Stimulated activated CD8-positive, alpha-beta memory T cell treated with anti-CD3 and anti-CD28 coated beads, Interleukin-4, amount 100 ng/mL, for 1 hour (primary cell): ENCODE results near the gene MCHR1.
"Not testable (repeated sequence)": the region's sequence is repeated elsewhere in the genome, so short reads cannot be mapped to it uniquely, and the experiment has no call there.

Source experiments
- DNase-seq, 2 donors: peaks; one replicate each; pipeline ENCODE4 v3.0.0-alpha.2; 2020; ENCODE audit warnings: low read depth in 2 of 2, low spot score in 1 of 2

Gene MCHR1

DNA sequence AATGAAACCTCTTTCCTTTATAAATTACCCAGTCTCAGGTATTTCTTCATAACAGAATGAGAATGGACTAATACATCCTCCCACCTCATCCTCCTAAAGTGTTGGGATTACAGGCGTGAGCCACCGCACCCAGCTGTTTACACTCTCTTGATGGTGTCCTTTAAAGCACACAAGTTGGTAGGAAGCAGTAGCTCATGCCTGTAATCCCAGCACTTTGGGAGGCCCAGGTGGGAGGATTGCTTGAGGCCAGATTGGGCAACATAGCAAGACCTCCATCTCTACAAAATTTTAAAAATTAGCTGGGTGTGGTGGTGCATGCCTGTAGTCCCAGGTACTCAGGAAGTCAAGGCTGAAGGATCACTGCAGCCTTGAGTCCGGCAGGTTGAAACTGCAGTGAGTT is 23.3 kb upstream of the MCHR1 start:
- DNase-seq, result not testable (repeated sequence)

- DNase-seq, result not testable (repeated sequence)
Measured at GRCh38 chr22:40656651-40657050, 22.6 kb upstream of the MCHR1 start.

DNA sequence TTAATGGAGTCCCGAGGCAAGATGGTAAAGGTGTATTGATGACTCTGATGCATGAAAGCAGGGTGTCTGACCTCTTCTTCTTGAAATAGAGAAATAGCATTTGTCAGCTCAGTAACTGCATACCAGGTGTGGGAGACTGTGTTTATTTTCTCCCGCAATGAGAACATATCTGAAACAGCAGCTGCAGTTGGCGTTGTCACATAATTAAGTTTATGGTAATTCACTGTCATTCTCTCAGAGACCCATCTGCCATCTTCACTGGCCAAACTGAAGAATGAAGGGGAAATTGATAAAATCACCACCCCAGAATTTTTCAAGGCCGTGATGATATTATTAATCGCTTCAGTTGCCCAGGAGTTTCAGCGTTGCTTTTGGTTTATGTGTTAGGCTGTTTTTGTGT is 20.1 kb upstream of the MCHR1 start:
- DNase-seq, result no peak

- DNase-seq, result no peak
Measured at GRCh38 chr22:40660730-40661129, 18.6 kb upstream of the MCHR1 start.

GRCh38 chr22:40661671-40662070 is 17.6 kb upstream of the MCHR1 start:
- no peak for DNase-seq

GRCh38 chr22:40665312-40665711 is 14.0 kb upstream of the MCHR1 start:
- no peak for DNase-seq

- DNase-seq, result no peak
Measured at GRCh38 chr22:40666151-40666848, 13.0 kb upstream of the MCHR1 start.

- no peak for DNase-seq
Measured at GRCh38 chr22:40668611-40669411, 10.5 kb upstream of the MCHR1 start.

DNA sequence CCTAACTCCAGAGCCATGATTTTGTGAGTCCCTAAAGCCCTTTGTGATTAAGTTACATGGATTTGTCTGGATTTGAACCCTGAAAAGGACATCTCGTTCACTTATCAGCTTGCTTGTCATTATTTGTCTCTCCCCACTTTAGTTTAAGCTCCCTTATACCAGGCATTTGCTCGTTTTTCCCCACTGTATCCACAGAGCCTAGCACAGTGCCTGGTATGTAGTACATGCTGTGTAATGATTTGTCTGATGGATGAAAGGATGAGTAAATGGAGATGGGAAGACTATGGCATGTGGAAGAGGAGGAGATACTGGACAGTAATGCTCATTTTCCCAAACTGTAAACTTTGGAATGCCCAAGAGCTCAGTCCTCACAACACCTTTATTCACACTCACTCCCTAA is 9.2 kb upstream of the MCHR1 start:
- no peak for DNase-seq

- DNase-seq, result no peak
Measured at GRCh38 chr22:40671369-40671768, 7.9 kb upstream of the MCHR1 start.

DNA sequence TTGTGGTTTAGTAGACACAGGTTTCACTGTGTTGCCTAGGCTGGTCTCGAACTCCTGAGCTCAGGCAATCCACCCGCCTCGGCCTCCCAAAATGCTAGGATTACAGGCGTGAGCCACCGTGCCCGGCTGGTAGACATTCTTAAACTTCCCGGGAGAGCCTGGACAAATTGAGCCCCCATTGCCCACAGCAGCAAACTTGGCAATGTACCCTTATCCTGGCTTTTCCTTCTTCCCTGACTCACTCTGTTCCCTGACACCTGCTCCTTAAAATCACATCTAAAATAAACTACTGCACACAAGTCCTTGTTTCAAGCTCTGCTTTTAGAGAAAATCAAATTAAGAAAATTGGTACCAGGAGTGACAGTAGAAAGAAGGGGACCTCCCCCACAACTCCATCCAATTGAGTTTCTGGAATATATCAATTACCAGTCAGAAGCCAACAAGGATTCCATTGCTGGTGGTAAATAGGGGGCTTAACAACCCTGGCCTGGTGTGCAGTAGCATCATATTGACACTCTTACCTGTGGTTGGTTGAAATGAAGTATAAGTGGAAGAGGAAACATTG is 7.4 kb upstream of the MCHR1 start:
- DNase-seq, result no peak

- no peak for DNase-seq
Measured at GRCh38 chr22:40673017-40673416, 6.3 kb upstream of the MCHR1 start.

DNA sequence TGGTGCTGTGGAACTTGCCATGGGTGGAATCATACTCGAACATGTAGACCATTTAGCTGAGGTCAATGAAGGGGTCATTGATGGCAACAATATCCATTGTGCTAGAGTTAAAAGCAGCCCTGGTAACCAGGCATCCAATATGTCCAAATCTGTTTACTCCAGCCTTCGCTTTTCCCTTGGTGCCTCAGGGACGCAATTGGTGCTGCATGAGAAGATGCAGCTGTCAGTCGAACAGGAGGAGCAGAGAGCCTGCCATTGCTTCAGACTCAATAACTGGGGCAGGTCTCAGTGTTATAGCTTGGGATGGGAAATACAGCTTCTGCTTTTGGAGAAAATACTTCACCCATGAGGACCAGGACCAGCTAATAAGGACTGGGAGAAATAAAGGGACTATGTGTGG is 5.0 kb upstream of the MCHR1 start:
- no peak for DNase-seq

- not testable (repeated sequence) for DNase-seq
Measured at GRCh38 chr22:40676166-40676565, 3.1 kb upstream of the MCHR1 start.

DNA sequence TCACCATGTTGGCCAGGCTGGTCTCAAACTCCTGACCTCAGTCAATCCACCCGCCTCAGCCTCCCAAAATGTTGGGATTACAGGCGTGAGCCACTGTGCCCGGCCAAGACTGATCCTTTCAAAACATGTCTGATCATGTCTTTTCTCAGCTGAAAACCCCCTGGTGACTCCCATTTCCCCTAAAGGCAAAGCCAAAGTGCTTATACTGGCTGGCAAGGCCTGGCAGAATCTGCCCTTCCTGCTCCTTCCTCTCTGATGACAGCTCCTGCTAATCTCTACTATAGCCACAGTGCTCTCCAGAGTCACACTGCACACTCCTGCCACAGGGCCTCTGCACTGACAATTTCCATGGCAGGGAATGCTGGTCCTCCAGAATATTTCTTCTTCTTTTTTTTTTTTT is 2.6 kb upstream of the MCHR1 start:
- no peak for DNase-seq

- DNase-seq, result no peak
Measured at GRCh38 chr22:40678493-40679248, 613 bp upstream of the MCHR1 start.

DNA sequence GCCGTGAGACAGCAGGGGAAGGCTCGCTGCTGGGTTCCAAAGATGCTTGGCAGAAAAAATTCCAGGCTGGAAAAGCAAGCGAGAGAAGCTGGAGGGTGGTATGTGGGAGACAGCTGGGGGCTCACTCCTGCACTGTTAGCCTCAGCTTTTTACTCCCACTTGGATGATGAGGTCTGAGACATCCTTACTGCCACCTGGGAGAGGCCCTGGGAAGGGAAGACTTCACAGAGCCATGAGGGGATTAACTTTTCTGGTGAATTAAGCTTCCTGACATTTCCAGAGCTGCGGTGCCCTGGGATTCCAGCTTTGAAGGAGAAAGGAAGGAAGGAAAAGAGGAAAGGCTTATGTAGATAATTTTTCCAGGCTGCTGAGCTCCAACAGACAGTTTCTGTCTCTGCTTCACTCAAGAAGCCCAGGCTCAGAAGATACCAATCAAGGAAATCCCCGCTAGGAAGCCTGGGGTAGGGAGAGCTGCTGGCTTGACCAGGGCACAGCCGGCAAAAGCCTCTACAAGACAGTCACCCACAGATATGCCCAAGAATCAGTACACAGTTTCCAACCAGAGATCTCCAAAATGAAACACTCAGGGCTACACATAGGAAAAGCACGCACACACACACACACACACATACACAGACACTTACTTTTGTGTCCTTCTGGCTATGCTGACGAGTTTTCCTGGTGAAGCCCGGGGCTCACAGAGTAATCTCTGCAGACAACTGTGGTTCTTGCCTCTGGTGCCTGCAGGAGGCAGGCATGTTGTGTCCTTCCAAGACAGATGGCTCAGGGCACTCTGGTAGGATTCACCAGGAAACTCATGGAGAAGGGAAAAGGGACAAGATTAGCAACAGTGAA is 907 bp downstream of the MCHR1 start:
- DNase-seq, result no peak

- no peak for DNase-seq
Measured at GRCh38 chr22:40680819-40681183, 1.5 kb downstream of the MCHR1 start.

GRCh38 chr22:40681451-40681850 is 2.2 kb downstream of the MCHR1 start:
- DNase-seq, result no peak

GRCh38 chr22:40684728-40685127 is 5.4 kb downstream of the MCHR1 start:
- no peak for DNase-seq

DNA sequence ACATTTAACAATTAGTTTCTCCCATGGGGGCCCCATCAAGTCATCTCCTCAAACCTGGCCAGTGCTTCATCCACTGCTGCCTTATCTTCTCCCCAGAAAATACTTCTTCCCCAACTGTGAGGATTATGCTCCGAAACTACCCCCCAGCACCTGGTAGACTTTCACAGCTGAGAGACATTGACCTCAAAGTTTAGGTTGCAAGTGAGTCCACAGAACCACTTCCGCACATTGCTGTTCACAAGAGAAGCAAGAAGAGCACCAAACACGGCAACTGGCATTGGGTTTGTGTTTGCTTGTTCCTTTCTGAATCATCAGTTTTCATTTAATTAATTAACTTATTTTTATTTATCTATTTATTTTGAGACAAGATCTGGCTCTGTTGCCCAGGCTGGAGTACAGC is 6.1 kb downstream of the MCHR1 start:
- DNase-seq, result no peak
